Measurements from ENCODE around the gene MCM8.

The MCM8 gene

GRCh38 chr20:6046432-6046831, 96.0 kb downstream of the MCM8 start:
- Histone ChIP-seq H3K4me1 (peaks cover 0 to under 1% (median 0%) of the 10 kb centered on the region in 4 donors), H3K36me3 (peaks cover 7 to 12% (median 8%) of the 10 kb centered on the region in 3 donors), H3K4me3 (no peak overlapping the region), H3K9me3 (no peaks in the 10 kb centered on the region), H3K27me3 (peaks cover 0 to 7% of the 10 kb centered on the region in 2 donors), H3K27ac (no peak overlapping the region)
- intact Hi-C loops (cut with DNase I; ENCODE audit: low total_unique reads): no loop called here
- DNase-seq: no peak
- no peak for TF ChIP-seq CTCF (IDR thresholded peaks at IDR 0.05)

GRCh38 chr20:6048391-6048790, 97.9 kb downstream of the MCM8 start:
- Histone ChIP-seq H3K9me3 (no peaks in the 10 kb centered on the region), H3K27ac (no peak overlapping the region), H3K4me1 (peaks cover 0 to 12% (median 8%) of the 10 kb centered on the region in 4 donors), H3K27me3 (peaks cover 0 to 23% of the 10 kb centered on the region in 2 donors), H3K36me3 (no peaks in the 10 kb centered on the region), H3K4me3 (no peak overlapping the region)
- intact Hi-C loops (cut with DNase I; ENCODE audit: low total_unique reads): no loop called here
- no peak for TF ChIP-seq CTCF (IDR thresholded peaks at IDR 0.05)
- no peak for DNase-seq
